CD4-positive, alpha-beta T cell treated with Interleukin-12 subunit alpha and Interleukin-12 subunit beta, for 1 hour (primary cell): ENCODE data around the gene ZNF48.

Source experiments
- DNase-seq: peaks from one replicate; pipeline ENCODE4 v3.0.0-alpha.2; 2020

The ZNF48 gene

DNA sequence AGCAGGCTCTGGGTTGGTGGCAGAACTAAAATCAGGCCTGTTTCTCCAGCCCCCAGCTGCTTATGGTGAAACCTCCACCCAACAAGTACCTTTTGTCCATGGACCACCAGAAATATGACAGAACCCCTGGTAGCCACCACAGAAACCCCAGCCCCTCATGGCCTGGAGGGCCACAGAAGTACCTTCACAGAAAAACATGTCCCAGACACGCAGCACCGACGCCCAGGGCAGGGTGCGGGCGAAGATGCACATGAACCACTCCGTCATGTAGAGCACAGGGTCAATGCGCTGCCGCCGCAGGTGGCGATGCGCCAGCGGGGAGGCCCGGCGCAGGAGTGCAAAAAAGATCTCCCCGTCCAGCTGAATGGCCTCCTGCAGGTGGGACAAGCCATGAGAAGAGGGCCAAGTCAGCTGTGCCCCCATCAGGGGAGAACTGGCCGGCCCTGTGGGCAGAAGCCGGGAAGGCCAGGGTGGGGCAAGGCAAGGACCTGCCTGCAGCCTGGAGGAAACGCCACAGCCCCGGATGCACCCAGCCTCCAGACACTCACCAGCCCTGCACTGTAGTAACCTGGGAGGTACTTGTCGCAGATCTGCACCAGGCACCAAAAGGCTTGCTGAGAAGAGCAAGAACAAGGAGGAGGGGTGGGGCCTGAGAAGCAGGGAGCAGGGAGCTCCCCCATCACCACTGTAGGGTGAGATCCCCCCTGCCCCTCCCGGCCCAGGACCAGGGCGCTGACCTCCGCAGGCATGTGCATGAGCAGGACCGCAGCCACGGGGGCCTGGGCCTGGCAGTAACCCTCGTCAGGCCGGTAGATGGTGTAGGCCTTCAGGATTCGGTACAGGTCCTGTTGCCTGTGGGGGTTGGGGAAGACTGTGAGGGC, 36.0 kb upstream of the ZNF48 start:
- DNase-seq = no peak

DNA sequence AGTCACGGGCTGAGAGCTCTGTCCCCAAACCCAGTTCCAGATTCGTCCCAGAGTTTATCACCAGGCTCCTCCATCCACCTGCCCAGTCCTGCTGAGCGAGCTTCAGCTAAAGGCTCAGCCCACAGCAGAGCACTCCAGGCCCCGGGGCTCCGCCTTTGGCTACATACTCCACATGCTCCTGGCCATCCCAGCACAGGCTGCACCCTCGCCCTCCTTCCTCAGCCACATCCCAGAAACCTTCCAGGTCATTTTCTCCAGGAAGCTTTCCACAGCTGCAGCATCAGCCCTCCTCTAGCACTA, 35.4 kb upstream of the ZNF48 start:
- no peak for DNase-seq

DNA sequence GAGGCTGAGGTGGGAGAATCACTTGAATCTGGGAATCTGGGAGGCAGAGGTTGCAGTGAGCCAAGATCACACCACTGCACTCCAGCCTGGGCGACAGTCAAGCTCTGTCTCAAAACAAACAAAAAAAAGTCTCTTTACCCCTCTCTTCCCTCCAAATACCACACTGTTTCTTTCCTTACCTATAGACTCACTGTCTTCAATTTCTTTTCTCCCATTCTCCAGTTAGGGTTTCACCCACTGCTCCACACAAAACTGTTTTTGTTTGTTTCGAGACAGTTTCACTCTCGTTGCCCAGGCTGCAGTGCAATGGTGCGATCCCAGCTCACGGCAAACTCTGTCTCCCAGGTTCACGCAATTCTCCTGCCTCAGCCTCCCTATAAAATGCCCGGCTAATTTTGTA, 34.0 kb upstream of the ZNF48 start:
- DNase-seq = no peak

DNA sequence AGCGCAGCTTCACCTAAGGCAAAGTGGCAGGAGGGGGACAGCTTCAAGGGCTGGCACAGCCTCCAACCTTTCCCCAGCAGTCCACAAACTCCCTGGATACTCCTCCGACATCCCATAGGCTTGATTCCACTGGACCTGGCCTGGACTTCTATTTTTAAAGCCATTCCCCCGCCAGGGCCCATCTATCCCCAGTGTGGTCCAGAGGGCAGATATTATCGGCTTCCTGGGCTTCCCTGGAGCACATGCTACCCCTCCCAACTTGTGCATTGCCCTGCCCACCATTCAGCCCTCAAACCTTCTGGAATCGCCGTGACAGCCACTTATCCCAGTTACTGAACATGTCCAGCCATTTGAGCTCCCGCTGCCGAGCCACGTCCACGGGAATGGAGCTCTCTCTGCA, 30.0 kb upstream of the ZNF48 start:
- DNase-seq = no peak

- no peak for DNase-seq
These were observed 28.7 kb upstream of the ZNF48 start for GRCh38 chr16:30366511-30366910.

DNA sequence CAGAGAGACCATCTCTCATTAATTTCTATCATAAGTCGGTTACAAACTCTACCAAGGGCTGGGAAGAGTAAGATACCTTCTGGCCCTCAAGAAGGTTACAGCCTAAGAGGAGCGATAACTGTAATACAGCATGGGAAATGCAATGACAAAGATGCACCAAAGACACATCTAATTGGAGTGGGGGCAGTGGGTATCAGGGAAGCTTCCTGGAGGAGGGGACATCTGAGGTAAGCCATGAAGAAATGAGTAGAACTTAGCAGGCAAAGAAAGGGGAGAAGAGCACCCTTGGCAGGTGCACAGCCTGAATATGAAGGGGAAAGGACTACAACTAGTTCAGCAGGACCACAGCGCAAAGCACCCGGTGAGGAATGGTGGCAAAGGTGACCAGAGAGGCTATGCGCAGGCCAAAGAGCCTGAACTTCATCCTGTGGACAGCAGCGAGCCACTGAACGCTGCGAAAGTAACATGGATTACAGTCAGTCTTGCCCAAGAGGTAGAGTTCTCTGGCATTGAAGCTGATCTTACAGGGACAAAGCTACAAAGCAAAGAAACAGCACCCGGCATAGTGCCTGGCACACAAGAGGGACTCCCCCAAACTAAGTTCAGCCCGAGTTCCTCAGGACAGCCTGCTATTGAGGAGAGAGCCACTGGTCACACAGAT, 27.7 kb upstream of the ZNF48 start:
- no peak for DNase-seq

- DNase-seq = no peak
These were observed 27.0 kb upstream of the ZNF48 start for GRCh38 chr16:30368122-30368791.

DNA sequence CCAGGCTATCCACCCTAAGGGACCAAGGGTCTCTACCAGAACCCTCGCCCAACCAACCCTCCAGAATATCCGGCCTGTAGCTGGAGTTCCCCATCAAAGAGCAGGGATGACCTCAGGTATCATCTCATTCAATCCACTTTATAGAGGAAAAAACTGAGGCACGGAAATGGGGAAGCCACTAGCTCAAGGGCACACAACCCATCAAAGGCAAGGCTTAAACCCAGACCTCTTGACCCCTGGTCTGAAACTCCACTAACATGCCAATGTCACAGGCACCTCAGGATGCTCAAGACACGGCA, 26.5 kb upstream of the ZNF48 start:
- no peak for DNase-seq

- DNase-seq = no peak
These were observed 25.9 kb upstream of the ZNF48 start for GRCh38 chr16:30369091-30369937.

GRCh38 chr16:30369938-30370455, 25.2 kb upstream of the ZNF48 start:
- DNase-seq = no peak

DNA sequence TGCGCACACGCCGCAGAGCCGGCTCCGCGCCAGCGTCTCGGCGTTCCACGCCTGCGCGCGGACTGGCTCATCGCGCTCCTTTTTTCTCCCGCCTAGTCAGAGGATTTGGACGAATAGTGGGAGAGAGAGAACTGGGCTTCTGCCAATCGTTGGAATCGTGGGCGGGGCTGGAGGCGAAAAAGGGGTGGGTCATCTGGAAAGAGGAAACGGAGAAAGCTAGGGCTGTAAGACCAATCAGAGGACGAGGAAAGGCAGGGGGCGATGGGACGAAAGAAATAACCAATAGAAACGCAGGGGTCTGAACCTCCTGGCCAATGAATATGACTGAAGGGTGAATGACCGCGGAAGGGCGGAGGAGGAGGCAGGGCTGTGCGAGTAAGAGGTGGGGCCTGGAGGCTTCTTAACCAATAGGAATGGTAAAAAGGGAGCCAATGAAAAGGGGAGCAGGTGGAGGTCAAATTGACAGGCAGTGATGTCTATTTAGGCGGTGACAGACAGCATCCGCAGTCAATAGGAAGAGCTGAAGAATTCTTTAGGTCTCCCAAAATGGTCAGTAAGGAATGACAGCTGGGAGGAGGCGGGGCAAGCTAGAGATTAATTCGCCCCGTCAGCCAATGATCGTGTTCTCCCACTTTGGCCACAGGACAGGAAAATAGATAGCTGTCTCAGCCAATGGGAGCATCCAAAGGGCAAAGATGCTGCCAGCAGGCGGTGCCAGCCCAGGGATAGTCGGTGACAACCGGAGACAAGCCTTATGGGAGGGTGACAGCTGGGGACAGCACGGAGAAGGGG, 24.6 kb upstream of the ZNF48 start, which contains the start of gene TBC1D10B:
TSS of gene TBC1D10B (minus strand) at position 39 of the 792 bp plus-strand sequence. CDS start 311 bp downstream, outside the sequence.
- peak; percentile 100 for DNase-seq

- DNase-seq = no peak
These were observed 23.9 kb upstream of the ZNF48 start for GRCh38 chr16:30371248-30371816.

DNA sequence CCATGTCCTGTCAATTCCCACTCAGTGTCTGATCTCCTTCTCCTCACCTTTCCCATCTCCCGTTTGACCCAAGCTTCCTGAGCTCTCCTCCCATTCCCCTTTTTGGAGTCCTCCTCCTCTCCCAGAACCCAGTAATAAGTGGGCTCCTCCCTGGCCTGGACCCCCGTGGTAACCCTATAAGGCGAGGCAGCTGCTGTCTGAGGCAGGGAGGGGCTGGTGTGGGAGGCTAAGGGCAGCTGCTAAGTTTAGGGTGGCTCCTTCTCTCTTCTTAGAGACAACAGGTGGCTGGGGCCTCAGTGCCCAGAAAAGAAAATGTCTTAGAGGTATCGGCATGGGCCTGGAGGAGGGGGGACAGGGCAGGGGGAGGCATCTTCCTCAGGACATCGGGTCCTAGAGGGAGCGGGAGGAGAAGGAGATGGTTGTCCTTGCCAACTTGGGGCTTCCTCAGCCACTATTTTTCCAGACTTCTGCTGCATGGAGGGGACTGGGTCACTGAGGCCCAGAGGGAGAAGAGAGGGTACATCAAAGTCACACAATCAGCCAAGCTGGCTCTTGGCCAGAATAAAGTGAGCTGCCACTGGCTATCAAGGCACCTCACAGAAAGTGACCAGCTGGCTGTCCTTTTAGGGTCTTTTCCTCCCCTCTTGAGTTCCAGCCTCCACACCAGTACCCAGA, 23.0 kb upstream of the ZNF48 start:
- DNase-seq = no peak

- no peak for DNase-seq
These were observed 22.5 kb upstream of the ZNF48 start for GRCh38 chr16:30372725-30373124.

DNA sequence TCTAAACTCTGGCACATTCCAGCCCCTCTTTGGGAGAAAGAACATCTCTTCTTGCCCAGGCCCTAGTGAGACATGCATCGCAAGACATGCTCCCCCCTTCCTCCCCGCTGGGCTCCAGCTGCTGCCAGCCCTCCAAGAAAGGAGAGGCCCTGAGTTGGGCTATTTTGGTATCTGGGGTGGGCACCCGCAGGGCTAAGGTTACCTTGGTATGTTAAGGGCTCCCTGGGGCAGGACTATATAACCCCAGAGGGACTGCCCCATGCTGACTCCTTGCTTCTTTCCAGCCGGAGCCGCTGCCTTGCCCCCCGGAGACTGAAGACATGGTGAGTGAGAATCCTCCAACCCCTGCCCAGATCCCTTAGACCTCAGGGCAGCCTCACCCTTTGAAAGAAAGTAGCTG, 20.7 kb upstream of the ZNF48 start, which contains the start of gene MYL11:
TSS of gene MYL11 (plus strand) at position 265 of the 400 bp plus-strand sequence. CDS start at position 321, 56 bp downstream.
- DNase-seq = no peak

GRCh38 chr16:30375864-30376263, 19.4 kb upstream of the ZNF48 start:
- DNase-seq = no peak

GRCh38 chr16:30376461-30376902, 18.7 kb upstream of the ZNF48 start:
- DNase-seq = no peak

DNA sequence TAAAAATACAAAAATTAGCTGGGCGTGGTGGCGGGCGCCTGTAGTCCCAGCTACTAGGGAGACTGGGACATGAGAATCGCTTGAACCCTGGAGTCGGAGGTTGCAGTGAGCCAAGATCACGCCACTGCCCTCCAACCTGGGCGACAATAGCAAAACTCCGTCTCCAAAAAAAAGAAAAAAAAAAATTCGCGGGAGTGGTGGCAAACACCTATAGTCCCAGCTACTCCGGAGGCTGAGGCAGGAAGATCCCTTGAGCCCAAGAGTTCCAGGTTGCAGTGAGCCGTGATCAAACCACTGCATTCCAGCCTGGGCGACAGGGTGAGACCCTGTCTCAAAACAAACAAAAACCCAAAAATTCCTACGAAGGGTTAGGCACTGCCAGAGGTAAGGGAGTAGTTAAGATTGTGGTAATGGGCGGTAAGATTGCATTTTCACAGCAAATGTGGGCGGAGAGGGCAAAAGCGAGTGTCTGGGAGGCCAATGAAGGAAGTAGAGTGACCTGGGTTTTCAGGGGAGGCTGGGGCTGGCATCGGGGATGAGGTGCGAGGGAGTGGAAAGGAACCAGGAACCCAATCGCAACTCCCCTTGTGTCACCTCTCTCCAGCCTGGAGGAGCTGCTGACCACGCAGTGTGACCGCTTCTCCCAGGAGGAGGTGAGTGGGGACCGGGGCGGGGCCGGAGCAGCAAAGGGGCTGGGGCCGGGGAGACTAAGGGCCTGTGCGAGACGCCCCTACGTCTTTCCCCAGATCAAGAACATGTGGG, 18.0 kb upstream of the ZNF48 start:
- no peak for DNase-seq

- peak; percentile 92 for DNase-seq
These were observed 17.4 kb upstream of the ZNF48 start for GRCh38 chr16:30377812-30378235.
